Panc1 (cell line): ENCODE measurements around the gene VEZT. TPM values are rescaled to one million over a fixed set of nuclear protein-coding genes. Genes with fewer than 3 reads are reported as not detected.
A peak's percentile ranks its signal among the peaks of the same experiment; 100 is the strongest.

Experiments used
- ATAC-seq: fragments of 200-7000 bp; cut with Tn5 transposase; 2 replicates; pipeline ENCODE4 v1.9.1; 2020; ENCODE audit warnings: mild to moderate bottlenecking, moderate library complexity
- BruUV-seq: library from RNA; stranded (reverse); fragments of 400-500 nt; replicated peaks from 2 replicates; lab custom pipeline; 2021; lab: Mats Ljungman, UMichigan
- CTCF ChIA-PET: fragments of 300-600 bp; sonication (Branson Sonifier 250); formaldehyde crosslinking; loops from one replicate; lab custom pipeline; 2022; ENCODE audit warnings: antibody characterized with exemption; lab: Charles Lee
- POLR2A ChIA-PET: fragments of 300-600 bp; sonication (Branson Sonifier 250); formaldehyde crosslinking; loops from one replicate; lab custom pipeline; 2022; ENCODE audit warnings: antibody characterized with exemption; lab: Charles Lee
- DNase-seq: peaks from one replicate; pipeline ENCODE4 v3.0.0-alpha.2; 2010; ENCODE audit warnings: low read depth, low spot score
- H3K27ac ChIP-seq: 2 replicates; pipeline ENCODE4 v1.5.1; 2011; ENCODE audit warnings: mild to moderate bottlenecking, low read length, inconsistent platforms
- H3K27me3 ChIP-seq: fragments of 200-500 bp; sonication (Bioruptor generic); 2 replicates; pipeline ENCODE4 v1.6.0; 2014; ENCODE audit warnings: low read length, inconsistent platforms; ENCODE audit not compliant: control insufficient read depth, insufficient read depth
- H3K36me3 ChIP-seq: fragments of 200-500 bp; sonication (Bioruptor generic); 2 replicates; pipeline ENCODE4 v1.5.1; 2014; ENCODE audit warnings: inconsistent platforms, mild to moderate bottlenecking, low read length, moderate library complexity; ENCODE audit not compliant: control insufficient read depth, insufficient read depth
- H3K4me1 ChIP-seq: 2 replicates; pipeline ENCODE4 v1.5.1; 2011; ENCODE audit warnings: inconsistent platforms, mild to moderate bottlenecking, low read length, moderate library complexity; ENCODE audit not compliant: control insufficient read depth, insufficient read depth
- H3K4me3 ChIP-seq, 2 experiments: 2 replicates each; pipeline ENCODE4 v1.5.1; 2011 to 2012; ENCODE audit warnings: low read depth in 2 of 2, low read length in 2 of 2, mild to moderate bottlenecking in 2 of 2, inconsistent platforms in 1 of 2, moderate library complexity in 1 of 2
- H3K9me3 ChIP-seq: fragments of 200-500 bp; sonication (Bioruptor generic); 2 replicates; pipeline ENCODE4 v1.5.1; 2014; ENCODE audit warnings: low read depth, mild to moderate bottlenecking, inconsistent platforms, low read length, moderate library complexity; ENCODE audit not compliant: control insufficient read depth, insufficient read depth
- CTCF ChIP-seq: fragments of 450-650 bp; IDR thresholded peaks from 2 replicates; pipeline ENCODE4 v1.5.1; 2017; ENCODE audit warnings: mild to moderate bottlenecking
- POLR2AphosphoS5 ChIP-seq: IDR thresholded peaks from 2 replicates; pipeline ENCODE4 v1.6.1; 2012; ENCODE audit warnings: mild to moderate bottlenecking, low read depth, low read length, moderate library complexity
- REST ChIP-seq, 2 experiments: IDR thresholded peaks; 2 replicates each; pipeline ENCODE4 v1.6.1; 2011 to 2012; ENCODE audit warnings: low read depth in 2 of 2, control low read depth in 1 of 2, low read length in 1 of 2, mild to moderate bottlenecking in 1 of 2, moderate library complexity in 1 of 2; ENCODE audit not compliant: insufficient read depth in 1 of 2
- SIN3A ChIP-seq: IDR thresholded peaks from 2 replicates; pipeline ENCODE4 v1.6.1; 2012; ENCODE audit warnings: low read depth, mild to moderate bottlenecking, low read length, moderate library complexity, borderline replicate concordance; ENCODE audit not compliant: insufficient read depth
- TCF7L2 ChIP-seq: IDR thresholded peaks from 2 replicates; pipeline ENCODE4 v1.6.1; 2011; ENCODE audit warnings: mild to moderate bottlenecking, low read depth, low read length, inconsistent platforms
- in situ Hi-C: cut with HindIII; loops from 2 replicates; pipeline ENCODE4 v1.10.0; 2016; ENCODE audit warnings: low sequenced_read_pairs, low pct_unique_long_range_greater_than_20kb
- intact Hi-C: fragments of 100-400 bp; cut with micrococcal nuclease; formaldehyde crosslinking; loops from one replicate; pipeline ENCODE4 v1.10.0; 2022; ENCODE audit not compliant: unreplicated experiment
- total RNA-seq: library from RNA; stranded (reverse); gene quantifications from one replicate; pipeline ENCODE4 v1.2.1, GENCODE V29; 2021; ENCODE audit not compliant: unreplicated experiment

The VEZT gene
- total RNA-seq, 1 experiment from 2014 or later: 70.6 TPM

- Histone ChIP-seq H3K4me1 (no peaks in the 10 kb centered on the region), H3K27me3 (no peaks in the 10 kb centered on the region), H3K9me3 (no peaks in the 10 kb centered on the region), H3K27ac (no peak overlapping the region), H3K36me3 (peaks cover 15% of the 10 kb centered on the region), H3K4me3 (no peak overlapping the region)
- POLR2A ChIA-PET: no interaction called here
- no peak for TF ChIP-seq TCF7L2
- TF ChIP-seq POLR2AphosphoS5: no peak
- TF ChIP-seq REST (IDR thresholded peaks at IDR 0.05; ENCODE audit: insufficient read depth in 1 of 2, low read depth in 2 of 2, low read length in 1 of 2): no peak
- TF ChIP-seq SIN3A: no peak
- no peak for TF ChIP-seq CTCF
- ATAC-seq (no peak), DNase-seq (no peak)
- BruUV-seq: TSS peak; percentile 60
- intact Hi-C loops (no loop called here), in situ Hi-C loops (no loop called here)
- CTCF ChIA-PET: interaction anchor here (0.6 kb wide), 1 partner anchor 251 kb away, joined by 3 read pairs; no protein-coding TSS in a partner anchor
Observed at GRCh38 chr12:95283371-95283770, 65.8 kb downstream of the VEZT start.

GRCh38 chr12:95286713-95287112 lies 69.1 kb downstream of the VEZT start:
- Histone ChIP-seq H3K4me1 (no peaks in the 10 kb centered on the region), H3K36me3 (peaks cover 19% of the 10 kb centered on the region), H3K4me3 (no peak overlapping the region), H3K27me3 (no peaks in the 10 kb centered on the region), H3K9me3 (no peaks in the 10 kb centered on the region), H3K27ac (no peak overlapping the region)
- ATAC-seq (no peak), DNase-seq (no peak)
- in situ Hi-C loops (no loop called here), intact Hi-C loops (no loop called here)
- ChIA-PET POLR2A (no interaction called here), CTCF (no interaction called here)
- no peak for TF ChIP-seq REST (IDR thresholded peaks at IDR 0.05; ENCODE audit: insufficient read depth in 1 of 2, low read depth in 2 of 2, low read length in 1 of 2)
- no peak for TF ChIP-seq TCF7L2
- TF ChIP-seq POLR2AphosphoS5: no peak
- TF ChIP-seq CTCF: no peak
- no peak for TF ChIP-seq SIN3A
- no TSS peak for BruUV-seq
